Parathyroid adenoma (tissue), 2 donors: ENCODE data around the gene MYO9B.
"Not testable (repeated sequence)": the region's sequence is repeated elsewhere in the genome, so short reads cannot be mapped to it uniquely, and the experiment has no call there.

Source experiments
- H2AFZ ChIP-seq: fragments of 300-600 bp; sonication (generic); one replicate; pipeline ENCODE4 v1.7.0; 2017; ENCODE audit warnings: antibody characterized with exemption, mild to moderate bottlenecking
- H3K27ac ChIP-seq: fragments of 300-600 bp; sonication (generic); one replicate; pipeline ENCODE4 v1.7.0; 2017
- H3K27me3 ChIP-seq: fragments of 300-600 bp; sonication (generic); one replicate; pipeline ENCODE4 v1.7.0; 2017; ENCODE audit warnings: low read length; ENCODE audit not compliant: control insufficient read depth, insufficient read depth
- H3K36me3 ChIP-seq: fragments of 300-600 bp; sonication (generic); one replicate; pipeline ENCODE4 v1.7.0; 2017; ENCODE audit warnings: low read length; ENCODE audit not compliant: control insufficient read depth, insufficient read depth
- H3K4me1 ChIP-seq: fragments of 300-600 bp; sonication (generic); one replicate; pipeline ENCODE4 v1.7.0; 2017; ENCODE audit warnings: control low read depth
- H3K4me2 ChIP-seq: fragments of 300-600 bp; sonication (generic); one replicate; pipeline ENCODE4 v1.7.0; 2017; ENCODE audit warnings: low read length
- H3K4me3 ChIP-seq: fragments of 300-600 bp; sonication (generic); one replicate; pipeline ENCODE4 v1.7.0; 2017; ENCODE audit warnings: low read depth, low read length
- H3K79me2 ChIP-seq: fragments of 300-600 bp; sonication (generic); one replicate; pipeline ENCODE4 v1.7.0; 2017; ENCODE audit warnings: control low read depth
- H3K9ac ChIP-seq: fragments of 300-600 bp; sonication (generic); one replicate; pipeline ENCODE4 v1.7.0; 2017; ENCODE audit warnings: mild to moderate bottlenecking
- H3K9me3 ChIP-seq: fragments of 300-600 bp; sonication (generic); one replicate; pipeline ENCODE4 v1.7.0; 2017; ENCODE audit warnings: low read length; ENCODE audit not compliant: control insufficient read depth
- TF ChIP-seq, protein P1 (sequence below): fragments of 300-600 bp; sonication (generic); IDR thresholded peaks from one replicate; pipeline ENCODE4 v1.7.0; 2017; ENCODE audit warnings: antibody characterized with exemption, mild to moderate bottlenecking
- donor health status: primary hyperparathyroidism.

The MYO9B gene

DNA sequence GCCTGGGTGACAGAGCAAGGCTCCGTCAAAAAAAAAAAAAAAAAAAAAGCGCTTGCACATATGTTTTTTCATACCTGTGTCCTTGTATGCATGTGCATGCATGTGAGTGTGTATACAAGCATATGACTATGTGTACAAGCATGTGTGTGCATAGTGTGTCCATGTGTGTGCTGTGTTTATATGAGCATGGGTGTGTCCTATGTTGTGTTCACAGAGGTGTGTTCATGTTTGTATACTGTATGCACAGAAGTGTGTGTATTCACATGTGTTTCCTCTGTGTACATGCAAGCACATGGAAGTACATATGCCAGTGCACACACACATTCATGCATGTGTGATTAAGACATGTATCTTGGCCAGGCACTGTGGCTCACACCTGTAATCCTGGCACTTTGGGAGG lies 17.1 kb downstream of the MYO9B start:
- Histone ChIP-seq H3K4me2 (no peak overlapping the region), H3K4me1 (no peaks in the 10 kb centered on the region), H3K27me3 (no peaks in the 10 kb centered on the region), H3K36me3 (no peaks in the 10 kb centered on the region), H3K9me3 (no peaks in the 10 kb centered on the region), H3K27ac (no peak overlapping the region), H3K4me3 (no peak overlapping the region), H2AFZ (no peak overlapping the region), H3K9ac (no peak overlapping the region), H3K79me2 (peaks cover 34% of the 10 kb centered on the region)
- TF ChIP-seq, protein P1, sequence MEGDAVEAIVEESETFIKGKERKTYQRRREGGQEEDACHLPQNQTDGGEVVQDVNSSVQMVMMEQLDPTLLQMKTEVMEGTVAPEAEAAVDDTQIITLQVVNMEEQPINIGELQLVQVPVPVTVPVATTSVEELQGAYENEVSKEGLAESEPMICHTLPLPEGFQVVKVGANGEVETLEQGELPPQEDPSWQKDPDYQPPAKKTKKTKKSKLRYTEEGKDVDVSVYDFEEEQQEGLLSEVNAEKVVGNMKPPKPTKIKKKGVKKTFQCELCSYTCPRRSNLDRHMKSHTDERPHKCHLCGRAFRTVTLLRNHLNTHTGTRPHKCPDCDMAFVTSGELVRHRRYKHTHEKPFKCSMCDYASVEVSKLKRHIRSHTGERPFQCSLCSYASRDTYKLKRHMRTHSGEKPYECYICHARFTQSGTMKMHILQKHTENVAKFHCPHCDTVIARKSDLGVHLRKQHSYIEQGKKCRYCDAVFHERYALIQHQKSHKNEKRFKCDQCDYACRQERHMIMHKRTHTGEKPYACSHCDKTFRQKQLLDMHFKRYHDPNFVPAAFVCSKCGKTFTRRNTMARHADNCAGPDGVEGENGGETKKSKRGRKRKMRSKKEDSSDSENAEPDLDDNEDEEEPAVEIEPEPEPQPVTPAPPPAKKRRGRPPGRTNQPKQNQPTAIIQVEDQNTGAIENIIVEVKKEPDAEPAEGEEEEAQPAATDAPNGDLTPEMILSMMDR, result no peak

DNA sequence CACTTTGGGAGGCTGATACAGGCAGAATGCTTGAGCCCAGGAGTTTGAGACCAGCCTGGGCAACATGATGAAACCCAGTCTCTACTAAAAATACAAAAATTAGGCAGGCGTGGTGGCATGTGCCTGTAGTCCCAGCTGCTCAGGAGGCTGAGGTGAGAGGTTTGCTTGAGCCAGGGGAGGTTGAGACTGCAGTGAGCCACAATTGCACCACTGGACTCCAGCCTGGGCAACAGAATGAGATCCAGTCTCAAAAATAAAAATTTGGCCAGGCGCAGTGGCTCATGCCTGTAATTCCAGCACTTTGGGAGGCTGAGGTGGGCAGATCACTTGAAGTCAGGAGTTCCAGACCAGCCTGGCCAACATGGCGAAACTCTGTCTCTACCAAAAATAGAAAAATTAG lies 19.1 kb downstream of the MYO9B start:
- H3K27me3 ChIP-seq, H3K27ac ChIP-seq, H3K4me2 ChIP-seq, H2AFZ ChIP-seq, H3K4me1 ChIP-seq, H3K36me3 ChIP-seq, H3K9ac ChIP-seq, H3K4me3 ChIP-seq, H3K9me3 ChIP-seq: not testable (repeated sequence)
- H3K79me2 ChIP-seq, result peaks cover 35% of the 10 kb centered on the region

DNA sequence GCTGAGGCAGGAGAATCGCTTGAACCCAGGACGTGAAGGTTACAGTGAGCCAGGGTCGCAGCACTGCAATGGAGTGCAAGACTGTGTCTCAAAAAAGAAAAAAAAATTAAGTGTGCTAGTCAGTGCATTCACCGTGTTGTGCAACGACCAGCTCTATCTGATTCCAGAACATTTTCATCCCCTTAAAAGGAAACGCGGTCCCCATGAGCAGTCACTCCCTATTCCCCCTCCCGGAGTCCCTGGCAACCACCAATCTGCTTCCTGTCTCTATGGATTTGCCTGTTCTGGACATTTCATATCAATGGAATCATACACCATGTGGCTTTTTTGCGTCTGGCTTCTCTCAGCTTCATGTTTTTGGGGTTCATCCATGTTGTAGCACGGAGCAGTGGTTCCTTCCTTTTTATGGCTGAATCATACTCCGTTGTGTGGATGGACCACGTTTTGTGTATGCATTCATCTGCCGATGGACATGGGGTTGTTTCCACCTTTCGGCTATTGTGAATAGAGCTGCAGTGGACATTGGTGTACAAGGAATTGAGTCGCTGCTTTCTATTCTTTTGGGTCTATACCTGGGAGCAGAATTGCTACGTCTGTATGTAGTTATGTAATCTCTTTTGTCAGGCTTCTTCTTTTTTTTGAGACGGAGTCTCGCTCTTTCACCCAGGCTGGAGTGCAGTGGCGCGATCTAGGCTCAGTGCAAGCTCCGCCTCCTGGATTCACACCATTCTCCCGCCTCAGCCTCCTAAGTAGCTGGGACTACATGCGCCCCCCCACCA lies 19.8 kb downstream of the MYO9B start:
- Histone ChIP-seq H3K4me1 (no peaks in the 10 kb centered on the region), H3K4me2 (no peak overlapping the region), H3K27me3 (no peaks in the 10 kb centered on the region), H3K4me3 (no peak overlapping the region), H2AFZ (no peak overlapping the region), H3K27ac (no peak overlapping the region), H3K9ac (no peak overlapping the region), H3K9me3 (no peaks in the 10 kb centered on the region), H3K79me2 (peaks cover 32% of the 10 kb centered on the region), H3K36me3 (no peaks in the 10 kb centered on the region)
- TF ChIP-seq, protein P1, result no peak

- H3K36me3 ChIP-seq, result no peaks in the 10 kb centered on the region
- H3K79me2 ChIP-seq, result peaks cover 28% of the 10 kb centered on the region
- TF ChIP-seq, protein P1, result no peak
- H3K4me1 ChIP-seq, result no peaks in the 10 kb centered on the region
- no peak overlapping the region for H3K27ac ChIP-seq
- no peaks in the 10 kb centered on the region for H3K27me3 ChIP-seq
- H3K9me3 ChIP-seq, result no peaks in the 10 kb centered on the region
- no peak overlapping the region for H3K9ac ChIP-seq
- no peak overlapping the region for H2AFZ ChIP-seq
- no peak overlapping the region for H3K4me2 ChIP-seq
- no peak overlapping the region for H3K4me3 ChIP-seq
Observed at GRCh38 chr19:17097593-17098126, 22.1 kb downstream of the MYO9B start.

- Histone ChIP-seq H3K27ac (no peak overlapping the region), H3K4me2 (no peak overlapping the region), H3K4me1 (no peaks in the 10 kb centered on the region), H3K79me2 (peaks cover 24% of the 10 kb centered on the region), H3K27me3 (no peaks in the 10 kb centered on the region), H3K36me3 (no peaks in the 10 kb centered on the region), H3K4me3 (no peak overlapping the region), H3K9me3 (no peaks in the 10 kb centered on the region), H2AFZ (no peak overlapping the region), H3K9ac (no peak overlapping the region)
- TF ChIP-seq, protein P1, result no peak
Observed at GRCh38 chr19:17098326-17098725, 22.7 kb downstream of the MYO9B start.
